ENCODE measurements around the gene ZNF267.
"Not testable (repeated sequence)": the region's sequence is repeated elsewhere in the genome, so short reads cannot be mapped to it uniquely, and the experiment has no call there.

ZNF267 gene

GRCh38 chr16:31877876-31878642 lies 4.5 kb downstream of the ZNF267 start:
- no peak for DNase-seq

GRCh38 chr16:31879937-31880321 lies 6.3 kb downstream of the ZNF267 start:
- DNase-seq = no peak

- DNase-seq = peak in 2 of 58 donors; percentile 18 to 52
Measured at GRCh38 chr16:31880322-31880979, 6.8 kb downstream of the ZNF267 start.

- DNase-seq = no peak
Measured at GRCh38 chr16:31886227-31886626, 12.6 kb downstream of the ZNF267 start.

- no peak for DNase-seq
Measured at GRCh38 chr16:31888735-31889134, 15.1 kb downstream of the ZNF267 start.

- DNase-seq = not testable (repeated sequence)
Measured at GRCh38 chr16:31892111-31892510, 18.5 kb downstream of the ZNF267 start.

- no peak for DNase-seq
Measured at GRCh38 chr16:31893824-31894223, 20.2 kb downstream of the ZNF267 start.

GRCh38 chr16:31897283-31897682 lies 23.7 kb downstream of the ZNF267 start:
- no peak for DNase-seq

- DNase-seq = no peak
Measured at GRCh38 chr16:31899505-31899904, 25.9 kb downstream of the ZNF267 start.

GRCh38 chr16:31904571-31904970 lies 31.0 kb downstream of the ZNF267 start:
- DNase-seq = not testable (repeated sequence)

- DNase-seq = no peak
Measured at GRCh38 chr16:31913668-31914067, 40.1 kb downstream of the ZNF267 start.

- no peak for DNase-seq
Measured at GRCh38 chr16:31916056-31916488, 42.5 kb downstream of the ZNF267 start.

- no peak for DNase-seq
Measured at GRCh38 chr16:31920373-31920772, 46.8 kb downstream of the ZNF267 start.

- not testable (repeated sequence) for DNase-seq
Measured at GRCh38 chr16:31951806-31952205, 78.2 kb downstream of the ZNF267 start.

- not testable (repeated sequence) for DNase-seq
Measured at GRCh38 chr16:31952206-31952605, 78.6 kb downstream of the ZNF267 start.

- DNase-seq = not testable (repeated sequence)
Measured at GRCh38 chr16:31956221-31956620, 82.6 kb downstream of the ZNF267 start.

- not testable (repeated sequence) for DNase-seq
Measured at GRCh38 chr16:31960186-31960910, 86.7 kb downstream of the ZNF267 start.
